ENCODE data around the gene SDK2. TPM values are rescaled to one million over a fixed set of nuclear protein-coding genes. Genes with fewer than 3 reads are reported as not detected.

Gene SDK2
- polyA plus RNA-seq, 1 of the 3 experiments (the other 2 are of a cell fraction) = 0.02 TPM

GRCh38 chr17:73599599-73599998, 44.6 kb downstream of the SDK2 start (continued):
- TF ChIP-seq FOXM1 (IDR thresholded peaks at IDR 0.05; ENCODE audit: low read depth) (no peak), SMC3 (IDR thresholded peaks at IDR 0.05; ENCODE audit: low read depth, low read length) (no peak)

DNA sequence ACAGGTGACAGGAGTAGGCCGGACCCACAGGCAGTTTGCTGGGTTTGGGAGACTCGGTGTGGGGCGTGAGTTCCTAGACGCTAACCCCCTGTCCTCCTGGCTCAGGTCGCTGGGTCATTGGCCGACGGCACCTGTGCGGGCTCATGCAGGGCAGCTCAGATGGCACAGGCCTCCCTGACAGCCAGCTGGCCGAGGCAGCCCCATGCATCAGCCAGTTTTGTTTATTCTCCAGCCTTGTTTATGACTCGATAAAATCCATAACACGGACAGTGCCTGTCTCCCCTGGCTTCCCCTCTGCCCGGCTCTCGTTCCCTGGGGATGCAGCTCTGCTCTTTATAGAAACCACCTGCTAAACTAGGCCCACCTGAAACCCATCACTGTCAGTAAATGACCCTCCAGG, 46.0 kb downstream of the SDK2 start:
- Histone ChIP-seq H3K36me3 (replicated peaks in 1 of 2; ENCODE audit: control insufficient read depth in 1 of 2, insufficient read depth in 2 of 2, low read length in 1 of 2) (no peaks in the 10 kb centered on the region), H4K20me1 (ENCODE audit: insufficient read depth) (no peaks in the 10 kb centered on the region), H3K9me3 (no peaks in the 10 kb centered on the region), H3K9ac (no peak overlapping the region), H3K4me2 (no peak overlapping the region), H3K9me2 (no peaks in the 10 kb centered on the region), H3K79me2 (ENCODE audit: insufficient read depth) (no peaks in the 10 kb centered on the region), H3K27ac (ENCODE audit: low read depth in 2 of 2, low read length in 1 of 2) (no peak overlapping the region), H3F3A (replicated peaks; ENCODE audit: insufficient read depth) (no peaks in the 10 kb centered on the region), H3K4me1 (ENCODE audit: control insufficient read depth in 1 of 2, insufficient read depth in 2 of 2, low read depth in 1 of 2, low read length in 1 of 2) (peaks cover 0 to 44% of the 10 kb centered on the region in 2 experiments; a peak in 1 of 4 replicates), H3K4me3 (ENCODE audit: low read depth in 2 of 2, low read length in 1 of 2) (no peak overlapping the region), H3K27me3 (ENCODE audit: insufficient read depth) (no peaks in the 10 kb centered on the region), H2AFZ (ENCODE audit: low read depth) (no peak overlapping the region)
- TF ChIP-seq TEAD4 (IDR thresholded peaks at IDR 0.05; ENCODE audit: borderline replicate concordance, insufficient read depth) (no peak), FOXJ3 (CRISPR knock-in tag; IDR thresholded peaks at IDR 0.05) (0 out of 2 replicates have a peak, but pooled peaks have one; percentile 45)
- CTCF ChIA-PET = interaction anchor here (0.7 to 9.0 kb wide), 15 partner anchors 12 to 585 kb away, joined by 3 to 96 read pairs (median 5); partner anchors contain the start of gene SDK2
- no peak for DNase-seq
- POLR2A ChIA-PET = no interaction called here
- WGBS (ENCODE audit: low lambda C conversion rate) = 53% methylated on average over 13 of the region's 13 CpGs

DNA sequence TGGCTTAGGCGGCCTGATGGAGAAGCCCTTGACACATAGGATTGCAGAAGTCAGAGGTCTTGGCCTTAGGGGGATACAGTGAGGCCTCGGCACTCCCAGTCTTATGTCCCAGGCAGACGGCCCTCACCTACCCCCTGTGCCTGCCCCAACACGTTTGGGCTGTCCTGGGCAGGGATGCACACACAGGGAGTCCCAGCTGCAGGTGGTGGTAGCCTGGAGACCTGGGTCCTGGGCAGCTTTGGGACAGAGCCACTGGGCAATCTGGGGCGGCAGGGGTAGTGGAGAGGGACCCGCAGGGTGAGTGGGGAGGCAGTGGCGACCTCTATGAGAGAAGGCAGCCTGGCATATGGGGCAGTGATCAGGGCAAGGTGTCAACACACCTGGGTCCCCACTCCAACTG, 48.3 kb downstream of the SDK2 start:
- no peaks in the 10 kb centered on the region for H3K27me3 ChIP-seq (ENCODE audit: insufficient read depth)
- no peak overlapping the region for H3K27ac ChIP-seq (ENCODE audit: low read depth in 2 of 2, low read length in 1 of 2)
- H3K4me1 ChIP-seq (ENCODE audit: control insufficient read depth in 1 of 2, insufficient read depth in 2 of 2, low read depth in 1 of 2, low read length in 1 of 2) = peaks cover 0 to 41% of the 10 kb centered on the region in 2 experiments; a peak in 1 of 4 replicates
- no peaks in the 10 kb centered on the region for H4K20me1 ChIP-seq (ENCODE audit: insufficient read depth)
- H3F3A ChIP-seq (replicated peaks; ENCODE audit: insufficient read depth) = no peaks in the 10 kb centered on the region
- no peak overlapping the region for H3K9ac ChIP-seq
- no peak overlapping the region for H2AFZ ChIP-seq (ENCODE audit: low read depth)
- CTCF ChIA-PET = interaction anchor here (0.5 to 9.0 kb wide), 36 partner anchors 10 to 604 kb away, joined by 3 to 96 read pairs (median 4); partner anchors contain the start of gene SDK2
- TF ChIP-seq PBX3 (IDR thresholded peaks at IDR 0.05) = no peak
- TF ChIP-seq CHD2 (IDR thresholded peaks at IDR 0.05; ENCODE audit: low read length, partially characterized antibody) = no peak
- no peak for TF ChIP-seq FOSL2 (IDR thresholded peaks at IDR 0.05; ENCODE audit: borderline replicate concordance, low read depth)
- TF ChIP-seq FOXM1 (IDR thresholded peaks at IDR 0.05; ENCODE audit: low read depth) = no peak
- no peak for TF ChIP-seq FOXJ3 (CRISPR knock-in tag; IDR thresholded peaks at IDR 0.05)
- no peak for TF ChIP-seq RFX5 (IDR thresholded peaks at IDR 0.05; ENCODE audit: low read length)
- TF ChIP-seq RCOR1 (IDR thresholded peaks at IDR 0.05; ENCODE audit: low read length) = no peak
- TF ChIP-seq POLR2AphosphoS5 (IDR thresholded peaks at IDR 0.05; ENCODE audit: low read depth, low read length) = no peak
- no peak for TF ChIP-seq GABPA (IDR thresholded peaks at IDR 0.05; ENCODE audit: low read depth)
- TF ChIP-seq YY1 (IDR thresholded peaks at IDR 0.05; ENCODE audit: low read depth) = no peak
- TF ChIP-seq, protein P1, sequence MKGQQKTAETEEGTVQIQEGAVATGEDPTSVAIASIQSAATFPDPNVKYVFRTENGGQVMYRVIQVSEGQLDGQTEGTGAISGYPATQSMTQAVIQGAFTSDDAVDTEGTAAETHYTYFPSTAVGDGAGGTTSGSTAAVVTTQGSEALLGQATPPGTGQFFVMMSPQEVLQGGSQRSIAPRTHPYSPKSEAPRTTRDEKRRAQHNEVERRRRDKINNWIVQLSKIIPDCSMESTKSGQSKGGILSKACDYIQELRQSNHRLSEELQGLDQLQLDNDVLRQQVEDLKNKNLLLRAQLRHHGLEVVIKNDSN (IDR thresholded peaks at IDR 0.05; ENCODE audit: borderline replicate concordance, low read depth) = no peak
- TF ChIP-seq, protein P2, sequence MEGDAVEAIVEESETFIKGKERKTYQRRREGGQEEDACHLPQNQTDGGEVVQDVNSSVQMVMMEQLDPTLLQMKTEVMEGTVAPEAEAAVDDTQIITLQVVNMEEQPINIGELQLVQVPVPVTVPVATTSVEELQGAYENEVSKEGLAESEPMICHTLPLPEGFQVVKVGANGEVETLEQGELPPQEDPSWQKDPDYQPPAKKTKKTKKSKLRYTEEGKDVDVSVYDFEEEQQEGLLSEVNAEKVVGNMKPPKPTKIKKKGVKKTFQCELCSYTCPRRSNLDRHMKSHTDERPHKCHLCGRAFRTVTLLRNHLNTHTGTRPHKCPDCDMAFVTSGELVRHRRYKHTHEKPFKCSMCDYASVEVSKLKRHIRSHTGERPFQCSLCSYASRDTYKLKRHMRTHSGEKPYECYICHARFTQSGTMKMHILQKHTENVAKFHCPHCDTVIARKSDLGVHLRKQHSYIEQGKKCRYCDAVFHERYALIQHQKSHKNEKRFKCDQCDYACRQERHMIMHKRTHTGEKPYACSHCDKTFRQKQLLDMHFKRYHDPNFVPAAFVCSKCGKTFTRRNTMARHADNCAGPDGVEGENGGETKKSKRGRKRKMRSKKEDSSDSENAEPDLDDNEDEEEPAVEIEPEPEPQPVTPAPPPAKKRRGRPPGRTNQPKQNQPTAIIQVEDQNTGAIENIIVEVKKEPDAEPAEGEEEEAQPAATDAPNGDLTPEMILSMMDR (IDR thresholded peaks at IDR 0.05) = no peak
- TF ChIP-seq SMC3 (IDR thresholded peaks at IDR 0.05; ENCODE audit: low read depth, low read length) = no peak
- no peak overlapping the region for H3K4me3 ChIP-seq (ENCODE audit: low read depth in 2 of 2, low read length in 1 of 2)
- WGBS (ENCODE audit: low lambda C conversion rate) = 50% methylated on average over 6 of the region's 7 CpGs
- no peaks in the 10 kb centered on the region for H3K79me2 ChIP-seq (ENCODE audit: insufficient read depth)
- H3K4me2 ChIP-seq = no peak overlapping the region
- POLR2A ChIA-PET = interaction anchor here (2.1 kb wide), 1 partner anchor 9 kb away, joined by 5 read pairs; no protein-coding TSS in a partner anchor
- no peaks in the 10 kb centered on the region for H3K9me2 ChIP-seq
- DNase-seq = no peak
- H3K9me3 ChIP-seq = no peaks in the 10 kb centered on the region
- no peaks in the 10 kb centered on the region for H3K36me3 ChIP-seq (replicated peaks in 1 of 2; ENCODE audit: control insufficient read depth in 1 of 2, insufficient read depth in 2 of 2, low read length in 1 of 2)
